GM10248 (cell line): Measurements from ENCODE around the gene TMEM108.
A peak's percentile ranks its signal among the peaks of the same experiment; 100 is the strongest.
"Not testable (repeated sequence)": the region's sequence is repeated elsewhere in the genome, so short reads cannot be mapped to it uniquely, and the experiment has no call there.

Experiments
- CTCF ChIA-PET: fragments of 300-600 bp; sonication (Branson Sonifier 250); formaldehyde crosslinking; extraction: SDS; loops from one replicate; lab custom pipeline; 2021; ENCODE audit warnings: antibody characterized with exemption; lab: Yijun Ruan, JAX
- POLR2A ChIA-PET: fragments of 350-650 bp; sonication (Branson Sonifier 250); formaldehyde crosslinking; extraction: SDS; loops from one replicate; lab custom pipeline; 2020; ENCODE audit warnings: antibody characterized with exemption; lab: Yijun Ruan, JAX
- DNase-seq: peaks from one replicate; pipeline ENCODE4 v3.0.0; 2012; ENCODE audit errors: extremely low spot score
- TF ChIP-seq, protein P1 (sequence below): IDR thresholded peaks from 2 replicates; pipeline ENCODE4 v1.5.1; 2012; ENCODE audit warnings: mild to moderate bottlenecking, low read depth; ENCODE audit errors: extremely low read depth, missing control alignments, control extremely low read depth

TMEM108 gene

DNA sequence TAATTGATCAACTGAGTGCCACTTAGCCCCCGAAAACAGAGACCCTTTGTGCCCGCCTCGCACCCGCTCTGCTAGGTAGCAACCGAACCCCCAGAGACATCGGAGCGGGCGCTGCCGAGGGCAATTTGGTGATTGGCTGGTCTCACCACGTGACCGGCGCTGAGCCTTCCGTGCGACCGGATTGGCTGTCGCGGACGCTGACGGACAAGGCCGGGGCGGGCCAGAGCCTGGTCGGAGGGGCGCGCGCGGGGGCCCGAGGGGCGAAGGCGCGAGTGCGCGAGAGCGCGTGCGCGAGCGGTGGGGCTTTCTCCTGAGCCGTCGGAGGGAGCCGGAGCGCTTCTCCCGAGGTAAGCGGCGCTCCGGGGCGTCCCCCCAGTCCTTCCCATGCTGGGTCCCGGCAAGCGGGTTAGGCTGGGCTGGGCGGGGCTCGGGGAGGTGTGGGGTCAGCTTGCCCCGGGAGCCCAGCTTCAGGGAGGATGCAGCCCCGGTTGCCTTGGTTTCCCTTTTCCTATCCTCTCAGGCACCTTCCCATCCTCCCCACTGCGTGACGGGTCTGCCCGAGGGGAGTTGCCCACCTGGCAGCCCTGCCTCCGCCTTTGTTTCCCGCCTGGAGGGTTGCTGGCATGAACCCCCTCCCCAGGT, at the start of gene TMEM108:
TSS of gene TMEM108 (plus strand) at position 303 of the 642 bp plus-strand sequence.
- ChIA-PET POLR2A (no interaction called here), CTCF (no interaction called here)
- TF ChIP-seq, protein P1, sequence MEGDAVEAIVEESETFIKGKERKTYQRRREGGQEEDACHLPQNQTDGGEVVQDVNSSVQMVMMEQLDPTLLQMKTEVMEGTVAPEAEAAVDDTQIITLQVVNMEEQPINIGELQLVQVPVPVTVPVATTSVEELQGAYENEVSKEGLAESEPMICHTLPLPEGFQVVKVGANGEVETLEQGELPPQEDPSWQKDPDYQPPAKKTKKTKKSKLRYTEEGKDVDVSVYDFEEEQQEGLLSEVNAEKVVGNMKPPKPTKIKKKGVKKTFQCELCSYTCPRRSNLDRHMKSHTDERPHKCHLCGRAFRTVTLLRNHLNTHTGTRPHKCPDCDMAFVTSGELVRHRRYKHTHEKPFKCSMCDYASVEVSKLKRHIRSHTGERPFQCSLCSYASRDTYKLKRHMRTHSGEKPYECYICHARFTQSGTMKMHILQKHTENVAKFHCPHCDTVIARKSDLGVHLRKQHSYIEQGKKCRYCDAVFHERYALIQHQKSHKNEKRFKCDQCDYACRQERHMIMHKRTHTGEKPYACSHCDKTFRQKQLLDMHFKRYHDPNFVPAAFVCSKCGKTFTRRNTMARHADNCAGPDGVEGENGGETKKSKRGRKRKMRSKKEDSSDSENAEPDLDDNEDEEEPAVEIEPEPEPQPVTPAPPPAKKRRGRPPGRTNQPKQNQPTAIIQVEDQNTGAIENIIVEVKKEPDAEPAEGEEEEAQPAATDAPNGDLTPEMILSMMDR = no peak
- DNase-seq = peak; percentile 37

DNA sequence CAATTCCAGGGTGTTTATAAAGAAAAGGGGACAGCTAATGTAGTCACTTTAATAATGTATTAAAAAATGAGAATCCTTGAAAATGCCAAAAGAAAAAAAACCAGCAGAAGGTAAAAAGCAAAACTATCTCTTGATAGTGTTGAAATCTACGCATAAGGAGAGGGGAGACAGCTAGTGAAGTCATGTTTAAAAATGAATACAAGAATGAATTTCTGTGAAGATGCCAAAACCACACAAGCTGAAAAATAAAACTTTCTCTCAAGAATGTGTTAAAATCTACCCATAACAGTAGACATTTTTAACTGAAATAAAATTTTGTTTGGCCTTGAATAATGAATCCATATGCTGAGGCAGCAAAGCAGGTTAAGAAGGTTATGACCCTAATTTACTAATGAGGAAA, 42.2 kb upstream of the TMEM108 start:
- TF ChIP-seq, protein P1 = no peak
- POLR2A ChIA-PET = no interaction called here

DNA sequence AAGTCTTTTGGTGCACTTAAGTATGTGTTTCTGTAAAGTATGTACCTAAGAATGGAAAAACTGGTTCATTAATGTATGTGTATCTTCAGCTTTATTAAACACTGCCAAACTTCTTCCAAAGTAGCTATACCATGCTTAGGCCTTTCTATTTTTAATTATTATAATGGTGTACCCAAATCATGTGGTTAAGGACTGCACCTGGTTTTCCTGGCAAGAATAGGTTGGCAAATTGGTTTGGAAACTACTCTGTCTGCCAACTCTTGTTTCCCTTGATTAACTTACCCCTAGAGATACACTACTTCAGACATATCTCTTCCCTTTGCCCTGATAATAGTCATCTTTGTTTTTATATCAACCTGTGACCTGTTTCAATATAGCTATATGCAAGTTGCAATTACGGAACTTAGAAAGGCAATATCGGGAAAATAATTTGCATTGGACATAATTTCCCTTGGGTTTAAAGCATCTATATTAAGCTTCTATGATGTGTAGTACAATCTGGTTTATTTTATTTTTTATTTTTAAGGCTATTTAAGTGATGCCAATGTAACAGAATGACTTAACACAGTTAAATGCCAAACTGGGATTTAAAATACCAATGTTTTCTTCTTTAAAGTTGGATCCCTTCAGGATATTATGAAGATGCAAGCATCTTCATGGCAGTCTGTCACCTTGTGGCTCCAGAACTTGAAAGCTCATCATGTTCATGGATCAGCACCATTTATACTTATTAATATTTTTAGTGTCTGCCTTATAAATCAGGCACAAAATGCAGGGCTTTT, 40.6 kb upstream of the TMEM108 start:
- ChIA-PET POLR2A (no interaction called here), CTCF (interaction anchor here (1.3 kb wide), 1 partner anchor 12 kb away, joined by 3 read pairs; no protein-coding TSS in a partner anchor)
- TF ChIP-seq, protein P1 = no peak
- no peak for DNase-seq

More for the DNA sequence above, 42.2 kb upstream of the TMEM108 start:
- DNase-seq = no peak
- CTCF ChIA-PET = interaction anchor here (1.6 kb wide), 1 partner anchor 18 kb away, joined by 4 read pairs; no protein-coding TSS in a partner anchor

DNA sequence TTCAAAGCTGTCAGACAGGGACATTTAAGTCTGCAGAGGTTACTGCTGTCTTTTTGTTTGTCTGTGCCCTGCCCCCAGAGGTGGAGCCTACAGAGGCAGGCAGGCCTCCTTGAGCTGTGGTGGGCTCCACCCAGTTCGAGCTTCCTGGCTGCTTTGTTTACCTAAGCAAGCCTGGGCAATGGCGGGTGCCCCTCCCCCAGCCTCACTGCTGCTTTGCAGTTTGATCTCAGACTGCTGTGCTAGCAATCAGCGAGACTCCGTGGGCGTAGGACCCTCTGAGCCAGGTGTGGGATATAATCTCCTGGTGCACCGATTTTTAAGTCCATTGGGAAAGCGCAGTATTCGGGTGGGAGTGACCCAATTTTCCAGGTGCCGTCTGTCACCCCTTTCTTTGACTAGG, 33.2 kb upstream of the TMEM108 start:
- CTCF ChIA-PET, DNase-seq, POLR2A ChIA-PET: not testable (repeated sequence)

DNA sequence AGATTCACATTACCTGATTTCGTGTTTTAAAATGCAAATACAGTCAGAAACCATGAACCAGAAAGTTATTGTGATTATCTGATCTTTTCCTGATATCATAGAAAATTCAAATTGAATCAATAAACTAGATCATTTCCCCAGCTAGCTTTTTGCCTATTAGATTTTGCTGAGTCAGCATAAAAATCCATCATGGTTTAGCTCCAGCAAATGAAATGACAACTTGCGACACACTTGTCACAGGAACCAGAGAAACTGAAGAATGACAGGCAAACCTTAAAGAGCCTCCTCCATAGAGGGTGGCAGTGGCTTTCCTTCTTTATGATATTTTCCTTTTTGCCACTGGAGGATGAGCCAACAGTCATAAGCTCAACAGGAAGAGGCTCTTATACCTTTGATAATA, 30.6 kb upstream of the TMEM108 start:
- CTCF ChIA-PET = interaction anchor here (1.0 to 1.3 kb wide), 2 partner anchors 15 to 34 kb away, joined by 3 to 4 read pairs; no protein-coding TSS in a partner anchor
- POLR2A ChIA-PET = no interaction called here
- DNase-seq = no peak
- TF ChIP-seq, protein P1 = no peak

DNA sequence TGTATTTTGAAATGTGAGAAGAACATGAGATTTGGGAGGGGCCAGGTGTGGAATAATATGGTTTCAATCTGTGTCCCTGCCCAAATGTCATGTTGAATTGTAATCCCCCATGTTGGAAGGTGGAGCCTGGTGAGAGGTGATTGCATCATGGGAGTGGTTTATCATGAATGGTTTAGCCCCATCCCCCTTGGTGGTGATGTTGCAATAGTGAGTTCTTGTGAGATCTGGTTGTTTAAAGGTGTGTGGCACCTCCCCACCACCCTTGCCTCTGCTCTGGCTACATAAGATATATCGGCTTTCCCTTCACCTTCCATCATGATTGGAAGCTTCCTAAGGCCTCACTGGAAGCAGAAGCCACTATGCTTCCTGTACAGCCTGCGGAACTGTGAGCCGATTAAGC, 23.9 kb upstream of the TMEM108 start:
- DNase-seq = no peak
- TF ChIP-seq, protein P1 = no peak
- ChIA-PET CTCF (no interaction called here), POLR2A (no interaction called here)

- POLR2A ChIA-PET, DNase-seq, CTCF ChIA-PET: not testable (repeated sequence)
Observed at GRCh38 chr3:133015573-133015972, 22.6 kb upstream of the TMEM108 start.
